PC-9 (cell line): ENCODE data around the gene LY6G6F. TPM values are rescaled to one million over a fixed set of nuclear protein-coding genes. Genes with fewer than 3 reads are reported as not detected.

ENCODE experiments used
- BruUV-seq: library from RNA; stranded (reverse); fragments of 400-500 nt; replicated peaks from 2 replicates; lab custom pipeline; 2021; lab: Mats Ljungman, UMichigan
- CTCF ChIA-PET: fragments of 300-600 bp; sonication (Branson Sonifier 250); formaldehyde crosslinking; loops from one replicate; lab custom pipeline; 2022; ENCODE audit warnings: antibody characterized with exemption; lab: Charles Lee
- POLR2A ChIA-PET: fragments of 300-600 bp; sonication (Branson Sonifier 250); formaldehyde crosslinking; loops from one replicate; lab custom pipeline; 2022; ENCODE audit warnings: antibody characterized with exemption; ENCODE audit not compliant: unreplicated experiment; lab: Charles Lee
- DNase-seq, 2 experiments: peaks; one replicate each; pipeline versions ENCODE4 v3.0.0 to v3.0.0-alpha.2; 2015 to 2022; ENCODE audit warnings: mixed read lengths in 1 of 2
- H2AFZ ChIP-seq: fragments of 200-600 bp; sonication (generic); 2 replicates; pipeline ENCODE4 v1.8.1; 2017; ENCODE audit warnings: antibody characterized with exemption
- H3F3A ChIP-seq: fragments of 200-600 bp; sonication (generic); 2 replicates; pipeline ENCODE4 v1.8.1; 2017; ENCODE audit warnings: antibody characterized with exemption, mild to moderate bottlenecking, low read depth; ENCODE audit not compliant: insufficient read depth
- H3K27ac ChIP-seq: fragments of 200-600 bp; sonication (generic); 2 replicates; pipeline ENCODE4 v1.6.1; 2016; ENCODE audit warnings: mixed run types
- H3K27me3 ChIP-seq: fragments of 200-600 bp; sonication (generic); 2 replicates; pipeline ENCODE4 v1.6.1; 2016; ENCODE audit warnings: low read depth, mixed run types; ENCODE audit not compliant: insufficient read depth
- H3K36me3 ChIP-seq: fragments of 200-600 bp; sonication (generic); 2 replicates; pipeline ENCODE4 v1.6.1; 2016; ENCODE audit warnings: low read depth, mixed run types
- H3K4me1 ChIP-seq: fragments of 200-600 bp; sonication (generic); replicated peaks from 2 replicates; pipeline ENCODE4 v1.6.1; 2016; ENCODE audit warnings: mixed run types; ENCODE audit not compliant: insufficient read depth
- H3K4me2 ChIP-seq: fragments of 200-600 bp; sonication (generic); 2 replicates; pipeline ENCODE4 v1.6.1; 2017; ENCODE audit warnings: mixed run types
- H3K4me3 ChIP-seq: fragments of 200-600 bp; sonication (generic); 2 replicates; pipeline ENCODE4 v1.6.1; 2016; ENCODE audit warnings: mixed run types
- H3K79me2 ChIP-seq: fragments of 200-600 bp; sonication (generic); 2 replicates; pipeline ENCODE4 v1.6.1; 2017; ENCODE audit warnings: low read depth, mixed run types
- H3K9me2 ChIP-seq: fragments of 200-600 bp; sonication (generic); 2 replicates; pipeline ENCODE4 v1.8.1; 2017; ENCODE audit warnings: mild to moderate bottlenecking; ENCODE audit not compliant: insufficient read depth
- H3K9me3 ChIP-seq: fragments of 200-600 bp; sonication (generic); 2 replicates; pipeline ENCODE4 v1.8.1; 2016; ENCODE audit warnings: low read depth; ENCODE audit not compliant: insufficient read depth
- H4K20me1 ChIP-seq: fragments of 200-600 bp; sonication (generic); 2 replicates; pipeline ENCODE4 v1.8.1; 2017; ENCODE audit not compliant: insufficient read depth
- EZH2 ChIP-seq: fragments of 200-600 bp; sonication (generic); IDR thresholded peaks from 2 replicates; pipeline ENCODE4 v1.8.0; 2017; ENCODE audit warnings: antibody characterized with exemption, low read depth
- intact Hi-C: fragments of 100-400 bp; cut with micrococcal nuclease; formaldehyde crosslinking; loops from one replicate; pipeline ENCODE4 v1.10.0; 2022; ENCODE audit not compliant: unreplicated experiment
- total RNA-seq: library from RNA; stranded (reverse); gene quantifications from 2 replicates; pipeline ENCODE4 v1.2.3, GENCODE V29; 2021
- TF ChIP-seq, protein P1 (sequence below): fragments of 200-600 bp; sonication (generic); conservative IDR thresholded peaks from 2 replicates; pipeline ENCODE4 v1.6.1; 2017; ENCODE audit warnings: mixed run types, antibody characterized with exemption, mild to moderate bottlenecking, moderate library complexity

The LY6G6F gene
- total RNA-seq, 1 experiment from 2014 or later = not detected

DNA sequence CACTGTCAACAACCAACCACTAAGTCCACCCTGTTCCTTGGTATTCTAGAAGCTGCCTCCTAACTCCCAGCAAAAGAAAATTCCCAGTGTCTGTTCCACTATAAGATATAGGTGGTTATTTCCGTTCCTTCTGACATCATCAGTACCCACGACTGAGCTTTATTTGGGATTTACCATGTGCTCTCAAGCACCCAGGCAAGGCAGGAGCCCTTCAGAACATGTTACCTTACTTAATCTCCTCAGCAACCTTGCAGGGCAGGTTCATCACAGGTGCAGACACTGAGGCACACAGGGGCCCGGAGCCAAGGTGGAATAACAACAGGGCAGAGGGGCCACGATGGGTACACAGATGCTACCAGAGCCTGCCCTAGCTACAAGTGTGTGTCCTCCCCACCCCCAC, 14.3 kb upstream of the LY6G6F start:
- Histone ChIP-seq H2AFZ (no peak overlapping the region), H3K9me3 (no peaks in the 10 kb centered on the region), H3K27me3 (no peaks in the 10 kb centered on the region), H3K79me2 (no peaks in the 10 kb centered on the region), H3K36me3 (peaks cover 3% of the 10 kb centered on the region; the same call in 1 of the 2 replicates), H3K4me2 (no peak overlapping the region), H3K4me3 (no peak overlapping the region), H4K20me1 (no peaks in the 10 kb centered on the region), H3F3A (no peaks in the 10 kb centered on the region; the same call in 1 of the 2 replicates), H3K27ac (no peak overlapping the region), H3K4me1 (no peaks in the 10 kb centered on the region; the same call in 1 of the 2 replicates), H3K9me2 (no peaks in the 10 kb centered on the region)
- no peak for TF ChIP-seq EZH2
- TF ChIP-seq, protein P1, sequence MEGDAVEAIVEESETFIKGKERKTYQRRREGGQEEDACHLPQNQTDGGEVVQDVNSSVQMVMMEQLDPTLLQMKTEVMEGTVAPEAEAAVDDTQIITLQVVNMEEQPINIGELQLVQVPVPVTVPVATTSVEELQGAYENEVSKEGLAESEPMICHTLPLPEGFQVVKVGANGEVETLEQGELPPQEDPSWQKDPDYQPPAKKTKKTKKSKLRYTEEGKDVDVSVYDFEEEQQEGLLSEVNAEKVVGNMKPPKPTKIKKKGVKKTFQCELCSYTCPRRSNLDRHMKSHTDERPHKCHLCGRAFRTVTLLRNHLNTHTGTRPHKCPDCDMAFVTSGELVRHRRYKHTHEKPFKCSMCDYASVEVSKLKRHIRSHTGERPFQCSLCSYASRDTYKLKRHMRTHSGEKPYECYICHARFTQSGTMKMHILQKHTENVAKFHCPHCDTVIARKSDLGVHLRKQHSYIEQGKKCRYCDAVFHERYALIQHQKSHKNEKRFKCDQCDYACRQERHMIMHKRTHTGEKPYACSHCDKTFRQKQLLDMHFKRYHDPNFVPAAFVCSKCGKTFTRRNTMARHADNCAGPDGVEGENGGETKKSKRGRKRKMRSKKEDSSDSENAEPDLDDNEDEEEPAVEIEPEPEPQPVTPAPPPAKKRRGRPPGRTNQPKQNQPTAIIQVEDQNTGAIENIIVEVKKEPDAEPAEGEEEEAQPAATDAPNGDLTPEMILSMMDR = no peak
- intact Hi-C loops = no loop called here
- BruUV-seq = no TSS peak
- ChIA-PET POLR2A (no interaction called here), CTCF (no interaction called here)
- DNase-seq = no peak

DNA sequence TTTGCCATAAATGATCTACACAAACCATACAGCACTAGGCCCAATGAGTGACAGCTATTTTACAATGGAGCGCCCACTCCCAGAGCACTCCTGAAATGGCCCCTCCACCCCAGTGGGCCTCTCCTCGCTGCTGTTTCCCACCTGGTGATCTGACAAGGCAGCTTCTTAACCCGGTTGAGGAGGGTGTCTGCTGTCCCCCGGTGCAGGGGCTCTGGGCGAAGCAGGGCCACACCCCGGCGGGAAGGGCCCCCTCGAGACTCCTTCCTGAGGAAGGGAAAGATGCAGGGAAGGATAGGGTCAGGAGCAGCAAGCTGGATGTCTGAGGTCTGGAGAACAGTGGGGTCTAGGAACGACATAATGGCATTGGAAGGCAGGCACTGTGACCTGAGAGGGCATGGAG, 13.8 kb upstream of the LY6G6F start:
- Histone ChIP-seq H3K4me1 (no peaks in the 10 kb centered on the region; the same call in 1 of the 2 replicates), H3K79me2 (no peaks in the 10 kb centered on the region), H3K36me3 (peaks cover 3% of the 10 kb centered on the region; the same call in 1 of the 2 replicates), H3K9me2 (no peaks in the 10 kb centered on the region), H2AFZ (no peak overlapping the region), H3K9me3 (no peaks in the 10 kb centered on the region), H4K20me1 (no peaks in the 10 kb centered on the region; the same call in 1 of the 2 replicates), H3K27me3 (no peaks in the 10 kb centered on the region), H3K4me3 (no peak overlapping the region), H3F3A (no peaks in the 10 kb centered on the region; the same call in 1 of the 2 replicates), H3K4me2 (no peak overlapping the region), H3K27ac (no peak overlapping the region)
- intact Hi-C loops = no loop called here
- POLR2A ChIA-PET = no interaction called here
- TF ChIP-seq, protein P1 = no peak
- no peak for TF ChIP-seq EZH2
- CTCF ChIA-PET = no interaction called here
- no peak for DNase-seq
- no TSS peak for BruUV-seq

DNA sequence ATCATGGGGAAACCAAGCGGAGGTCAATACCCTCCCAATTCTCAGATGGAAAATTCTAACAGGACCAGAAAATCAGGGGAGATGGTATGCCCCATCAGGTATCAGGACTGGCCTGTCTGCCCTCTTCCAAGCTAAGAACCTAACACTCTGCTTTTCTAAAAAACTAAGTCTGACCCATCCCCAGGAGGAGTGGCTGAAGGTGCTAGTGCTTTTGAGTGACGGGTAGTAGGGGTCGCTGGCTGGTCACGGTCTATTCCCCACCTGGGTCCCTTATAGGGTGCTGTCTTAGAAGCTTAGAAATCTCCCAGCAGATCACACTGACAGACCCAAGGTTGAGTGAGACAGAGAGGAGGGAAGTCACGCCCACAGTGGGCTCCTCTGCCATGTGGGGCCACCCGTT, 13.1 kb upstream of the LY6G6F start:
- CTCF ChIA-PET = interaction anchor here (0.6 to 0.7 kb wide), 2 partner anchors 17 to 56 kb away, joined by 3 to 6 read pairs; no protein-coding TSS in a partner anchor

More for the DNA sequence above, 13.1 kb upstream of the LY6G6F start:
- intact Hi-C loops = no loop called here
- H3F3A ChIP-seq = no peaks in the 10 kb centered on the region; the same call in 1 of the 2 replicates
- H2AFZ ChIP-seq = no peak overlapping the region
- no peaks in the 10 kb centered on the region for H3K9me3 ChIP-seq
- DNase-seq = no peak
- no peak overlapping the region for H3K4me2 ChIP-seq
- H4K20me1 ChIP-seq = no peaks in the 10 kb centered on the region; the same call in 1 of the 2 replicates
- no TSS peak for BruUV-seq
- H3K27ac ChIP-seq = no peak overlapping the region
- POLR2A ChIA-PET = no interaction called here
- no peaks in the 10 kb centered on the region; the same call in 1 of the 2 replicates for H3K4me1 ChIP-seq
- H3K79me2 ChIP-seq = no peaks in the 10 kb centered on the region
- no peak overlapping the region for H3K4me3 ChIP-seq
- H3K9me2 ChIP-seq = no peaks in the 10 kb centered on the region
- no peak for TF ChIP-seq EZH2
- TF ChIP-seq, protein P1 = no peak
- peaks cover 3% of the 10 kb centered on the region; the same call in 1 of the 2 replicates for H3K36me3 ChIP-seq
- H3K27me3 ChIP-seq = no peaks in the 10 kb centered on the region
